B cell (primary cell): ENCODE results near the gene RNF126. TPM values are rescaled to one million over a fixed set of nuclear protein-coding genes. Genes with fewer than 3 reads are reported as not detected.

Source experiments
- ATAC-seq: fragments of 200-7000 bp; cut with Tn5 transposase; one replicate; pipeline ENCODE4 v1.10.0; 2021; ENCODE audit warnings: low read depth, mild to moderate bottlenecking, moderate number of reproducible peaks, moderate library complexity
- CTCF ChIA-PET: fragments of 350-600 bp; sonication (Branson Sonifier 250); formaldehyde crosslinking; loops from one replicate; lab custom pipeline; 2021; ENCODE audit warnings: antibody characterized with exemption, inconsistent platforms; lab: Charles Lee
- POLR2A ChIA-PET: fragments of 350-600 bp; sonication (Branson Sonifier 250); formaldehyde crosslinking; loops from one replicate; lab custom pipeline; 2021; ENCODE audit warnings: antibody characterized with exemption; lab: Charles Lee
- DNase-seq: peaks from one replicate; pipeline ENCODE4 v3.0.0; 2013
- H2AFZ ChIP-seq: 2 replicates; pipeline ENCODE4 v1.6.1; 2012; ENCODE audit warnings: mild to moderate bottlenecking, low read depth, low read length; ENCODE audit not compliant: insufficient read depth, poor library complexity, severe bottlenecking
- H3K27ac ChIP-seq, 2 donors: 1 replicate in 1 of 2; 2 replicates in 1 of 2; pipeline ENCODE4 v1.5.1; 2012 to 2013; ENCODE audit warnings: low read length in 2 of 2, mild to moderate bottlenecking in 2 of 2, moderate library complexity in 1 of 2
- H3K27me3 ChIP-seq, 4 experiments: fragments of 200-600 bp in 1 of 4; sonication (generic) in 1 of 4; replicated peaks in 1 of 4; 1 replicate in 2 of 4; 2 replicates in 2 of 4; pipeline versions ENCODE4 v1.6.1 to v1.7.0; 2013 to 2016; ENCODE audit warnings: low read length in 3 of 4, mild to moderate bottlenecking in 2 of 4, mixed read lengths in 1 of 4, moderate library complexity in 1 of 4; ENCODE audit not compliant: insufficient read depth in 4 of 4, control insufficient read depth in 3 of 4; ENCODE audit errors: control extremely low read depth in 1 of 4
- H3K36me3 ChIP-seq, 2 experiments: replicated peaks in 1 of 2; 1 replicate in 1 of 2; 2 replicates in 1 of 2; pipeline versions ENCODE4 v1.6.1 to v1.7.1; 2013; ENCODE audit warnings: low read length in 1 of 2; ENCODE audit not compliant: insufficient read depth in 2 of 2, control insufficient read depth in 1 of 2; ENCODE audit errors: control extremely low read depth in 1 of 2, extremely low read depth in 1 of 2
- H3K4me1 ChIP-seq, 2 donors: fragments of 200-600 bp in 1 of 2; sonication (generic) in 1 of 2; 1 replicate in 1 of 2; 2 replicates in 1 of 2; pipeline versions ENCODE4 v1.5.1 to v1.6.1; 2013 to 2017; ENCODE audit warnings: low read length in 2 of 2; ENCODE audit not compliant: control insufficient read depth in 2 of 2, insufficient read depth in 2 of 2
- H3K4me2 ChIP-seq: replicated peaks from 2 replicates; pipeline ENCODE3; 2012; ENCODE audit warnings: mild to moderate bottlenecking, low read depth, low read length; ENCODE audit not compliant: poor library complexity, severe bottlenecking
- H3K4me3 ChIP-seq, 5 experiments: fragments of 200-600 bp in 1 of 5; sonication (generic) in 1 of 5; 1 replicate in 3 of 5; 2 replicates in 2 of 5; pipeline versions ENCODE4 v1.5.1 to v1.7.0; 2011 to 2016; ENCODE audit warnings: low read length in 4 of 5, mild to moderate bottlenecking in 4 of 5, low read depth in 2 of 5, control low read depth in 1 of 5, moderate library complexity in 1 of 5; ENCODE audit not compliant: insufficient read depth in 1 of 5; ENCODE audit errors: control extremely low read depth in 1 of 5, extremely low read depth in 1 of 5
- H3K79me2 ChIP-seq: fragments of 200-600 bp; sonication (generic); one replicate; pipeline ENCODE4 v1.6.0; 2016; ENCODE audit warnings: low read length; ENCODE audit not compliant: control insufficient read depth, insufficient read depth
- H3K9ac ChIP-seq: fragments of 200-600 bp; sonication (generic); 2 replicates; pipeline ENCODE4 v1.6.1; 2017; ENCODE audit warnings: mild to moderate bottlenecking, low read length, moderate library complexity
- H3K9me3 ChIP-seq, 3 donors: one replicate each; pipeline versions ENCODE4 v1.6.1 to v1.7.1; 2013; ENCODE audit warnings: low read length in 2 of 3; ENCODE audit not compliant: control insufficient read depth in 2 of 3, insufficient read depth in 1 of 3; ENCODE audit errors: control extremely low read depth in 1 of 3
- H4K20me1 ChIP-seq: 2 replicates; pipeline ENCODE4 v1.6.0; 2012; ENCODE audit warnings: mild to moderate bottlenecking, low read length; ENCODE audit not compliant: insufficient read depth, control insufficient read depth, poor library complexity, severe bottlenecking
- H3K27ac Mint-ChIP-seq: one replicate; pipeline ENCODE4 v1.8.0; 2021; ENCODE audit warnings: mixed read lengths
- H3K27me3 Mint-ChIP-seq: one replicate; pipeline ENCODE4 v1.8.0; 2021; ENCODE audit warnings: mixed read lengths
- H3K4me1 Mint-ChIP-seq: one replicate; pipeline ENCODE4 v1.8.0; 2021; ENCODE audit warnings: mixed read lengths
- H3K4me3 Mint-ChIP-seq: one replicate; pipeline ENCODE4 v1.8.0; 2021; ENCODE audit warnings: mixed read lengths
- H3K9me3 Mint-ChIP-seq: one replicate; pipeline ENCODE4 v1.8.0; 2022; ENCODE audit warnings: mixed read lengths; ENCODE audit not compliant: insufficient read depth
- CTCF ChIP-seq: fragments of 200-600 bp; IDR thresholded peaks from one replicate; pipeline ENCODE4 v1.8.0; 2022; ENCODE audit warnings: antibody characterized with exemption, mild to moderate bottlenecking
- EZH2 ChIP-seq: IDR thresholded peaks from 2 replicates; pipeline ENCODE4 v1.6.1; 2012; ENCODE audit warnings: borderline replicate concordance, low read depth, mild to moderate bottlenecking, moderate library complexity, low read length; ENCODE audit not compliant: insufficient read depth, poor library complexity, severe bottlenecking
- WGBS: methylation state at CpG from one replicate; pipeline ENCODE4 v1.1.5; 2013; ENCODE audit warnings: missing lambda C conversion rate; ENCODE audit not compliant: insufficient coverage; 5-methylcytosine and 5-hydroxymethylcytosine counted together
- intact Hi-C: fragments of 100-400 bp; cut with micrococcal nuclease; formaldehyde crosslinking; loops from one replicate; pipeline ENCODE4 v1.10.0; 2022
- polyA plus RNA-seq: library from polyadenylated mRNA; depleted of rRNA; stranded (reverse); fragments of >200 nt; gene quantifications from 2 replicates; pipeline ENCODE4 v1.2.3, GENCODE V29; 2012
- total RNA-seq, 2 donors: library from RNA; stranded (reverse); fragments of 120-200 nt in 1 of 2; gene quantifications; 1 replicate in 1 of 2; 2 replicates in 1 of 2; pipeline versions ENCODE4 v1.2.3 to v1.2.4, GENCODE V29; 2013 to 2022

RNF126 gene
- total and polyA plus RNA-seq, 2 donors (not counting 1 experiment from before 2014, with no cell fraction given): 74.3 to 118 TPM

GRCh38 chr19:644363-644762 is 18.7 kb downstream of the RNF126 start:
- H3K27me3 ChIP-seq: no peaks in the 10 kb centered on the region
- H3K4me1 ChIP-seq: peaks cover under 1 to 11% of the 10 kb centered on the region in 2 donors
- H3K4me3 Mint-ChIP-seq: no peak overlapping the region
- ATAC-seq (no peak), DNase-seq (no peak)
- no peak overlapping the region for H3K9ac ChIP-seq
- TF ChIP-seq EZH2 (no peak), CTCF (no peak)
- peaks cover 49% of the 10 kb centered on the region for H4K20me1 ChIP-seq
- H3K27ac Mint-ChIP-seq: peak overlapping the region; percentile 59
- H3K4me1 Mint-ChIP-seq: peaks cover 12% of the 10 kb centered on the region
- no peaks in the 10 kb centered on the region for H3K9me3 Mint-ChIP-seq
- no peaks in the 10 kb centered on the region for H3K9me3 ChIP-seq
- H3K79me2 ChIP-seq: no peaks in the 10 kb centered on the region
- H3K27ac ChIP-seq: peak overlapping the region in 1 of 2 donors; percentile 43
- WGBS: 68% methylated on average over 28 of the region's 28 CpGs
- ChIA-PET POLR2A (no interaction called here), CTCF (no interaction called here)
- no peak overlapping the region for H2AFZ ChIP-seq
- H3K36me3 ChIP-seq: peaks cover 0 to 23% of the 10 kb centered on the region in 2 experiments
- intact Hi-C loops: no loop called here
- no peaks in the 10 kb centered on the region for H3K27me3 Mint-ChIP-seq
- H3K4me2 ChIP-seq: no peak overlapping the region
- no peak overlapping the region for H3K4me3 ChIP-seq

GRCh38 chr19:643736-644135 is 19.3 kb downstream of the RNF126 start:
- WGBS: 92% methylated on average over 23 of the region's 24 CpGs
- Mint-ChIP-seq H3K9me3 (no peaks in the 10 kb centered on the region), H3K4me3 (no peak overlapping the region), H3K27ac (no peak overlapping the region), H3K4me1 (peaks cover 16% of the 10 kb centered on the region), H3K27me3 (no peaks in the 10 kb centered on the region)
- no peaks in the 10 kb centered on the region for H3K27me3 ChIP-seq
- no peak overlapping the region for H3K27ac ChIP-seq
- CTCF ChIA-PET: no interaction called here
- POLR2A ChIA-PET: no interaction called here
- no peak overlapping the region for H3K9ac ChIP-seq
- no peak for ATAC-seq
- peaks cover 0 to 5% (median 0%) of the 10 kb centered on the region in 3 donors for H3K9me3 ChIP-seq
- H3K4me2 ChIP-seq: no peak overlapping the region
- no peaks in the 10 kb centered on the region for H3K79me2 ChIP-seq
- no peak overlapping the region for H3K4me3 ChIP-seq
- H2AFZ ChIP-seq: no peak overlapping the region
- TF ChIP-seq EZH2 (no peak), CTCF (no peak)
- H3K4me1 ChIP-seq: peaks cover 7 to 18% of the 10 kb centered on the region in 2 donors
- DNase-seq: no peak
- intact Hi-C loops: no loop called here
- H4K20me1 ChIP-seq: peaks cover 48% of the 10 kb centered on the region
- H3K36me3 ChIP-seq: peaks cover 0 to 21% of the 10 kb centered on the region in 2 experiments
